HEK293T (cell line): ENCODE data around the gene CNTLN.

Source experiments
- BHLHE40 ChIP-seq: fragments of 450-650 bp; IDR thresholded peaks from 2 replicates; pipeline ENCODE4 v1.6.1; 2016; ENCODE audit warnings: mild to moderate bottlenecking, moderate library complexity, borderline replicate concordance
- ELF4 ChIP-seq: fragments of 450-650 bp; IDR thresholded peaks from 2 replicates; pipeline ENCODE4 v1.6.1; 2017; ENCODE audit warnings: antibody characterized with exemption
- FOXA1 ChIP-seq: fragments of 450-650 bp; IDR thresholded peaks from 2 replicates; pipeline ENCODE4 v1.6.1; 2016; ENCODE audit warnings: mild to moderate bottlenecking
- FOXK2 ChIP-seq: fragments of 450-650 bp; IDR thresholded peaks from 2 replicates; pipeline ENCODE4 v1.6.1; 2016; ENCODE audit warnings: mild to moderate bottlenecking
- FOXM1 ChIP-seq: fragments of 450-650 bp; IDR thresholded peaks from 2 replicates; pipeline ENCODE4 v1.6.1; 2017; ENCODE audit warnings: mild to moderate bottlenecking, borderline replicate concordance
- HDGF ChIP-seq: fragments of 450-650 bp; IDR thresholded peaks from 2 replicates; pipeline ENCODE4 v1.6.1; 2017; ENCODE audit warnings: antibody characterized with exemption, borderline replicate concordance
- L3MBTL2 ChIP-seq: fragments of 450-650 bp; conservative IDR thresholded peaks from 2 replicates; pipeline ENCODE4 v1.6.1; 2016; ENCODE audit warnings: mild to moderate bottlenecking
- LEF1 ChIP-seq: fragments of 450-650 bp; IDR thresholded peaks from 2 replicates; pipeline ENCODE4 v1.6.1; 2017; ENCODE audit warnings: mild to moderate bottlenecking, borderline replicate concordance
- NFRKB ChIP-seq: fragments of 450-650 bp; IDR thresholded peaks from 2 replicates; pipeline ENCODE4 v1.6.1; 2016; ENCODE audit warnings: mild to moderate bottlenecking, moderate library complexity
- SP1 ChIP-seq: fragments of 450-650 bp; IDR thresholded peaks from 2 replicates; pipeline ENCODE4 v1.6.1; 2017
- SUZ12 ChIP-seq: fragments of 450-650 bp; IDR thresholded peaks from 2 replicates; pipeline ENCODE4 v1.6.1; 2016; ENCODE audit warnings: mild to moderate bottlenecking
- TARDBP ChIP-seq: fragments of 450-650 bp; IDR thresholded peaks from 2 replicates; pipeline ENCODE4 v1.6.1; 2016
- ZNF384 ChIP-seq: fragments of 450-650 bp; IDR thresholded peaks from 2 replicates; pipeline ENCODE4 v1.6.1; 2016

DNA sequence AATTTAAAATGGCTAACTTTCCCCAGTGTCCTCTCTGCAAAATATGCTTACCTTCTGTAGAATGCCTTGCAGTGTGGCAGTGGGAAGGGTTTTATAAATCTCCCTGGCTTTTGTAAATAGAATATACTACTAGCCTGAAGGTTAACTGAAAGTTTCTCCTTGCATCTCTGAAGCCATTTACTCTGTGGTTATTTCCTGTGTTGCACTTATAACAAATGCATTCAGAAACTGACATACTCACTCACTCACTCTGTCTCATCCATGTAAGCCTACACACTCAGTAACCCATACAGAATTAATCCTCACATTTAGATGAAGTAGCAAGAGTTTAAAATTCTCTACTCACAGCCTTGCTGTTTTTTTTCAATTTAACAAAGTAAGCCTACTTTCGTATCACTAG, 356.9 kb downstream of the CNTLN start:
- TF ChIP-seq ELF4 (no peak), FOXM1 (no peak), HDGF (no peak), FOXK2 (no peak), SUZ12 (no peak), ZNF384 (no peak), BHLHE40 (no peak), FOXA1 (no peak), SP1 (no peak), LEF1 (no peak), NFRKB (no peak), L3MBTL2 (no peak), TARDBP (no peak)
